IgD-negative memory B cell (primary cell): ENCODE results near the gene CDAN1. TPM values are rescaled to one million over a fixed set of nuclear protein-coding genes. Genes with fewer than 3 reads are reported as not detected.

Experiments used
- H3K27ac Mint-ChIP-seq, 3 donors: one replicate each; pipeline ENCODE4 v1.8.0; 2020 to 2022; ENCODE audit warnings: mild to moderate bottlenecking in 3 of 3, mixed read lengths in 3 of 3, moderate library complexity in 1 of 3
- H3K27me3 Mint-ChIP-seq: one replicate; pipeline ENCODE4 v1.8.0; 2021; ENCODE audit warnings: mixed read lengths
- H3K36me3 Mint-ChIP-seq: one replicate; pipeline ENCODE4 v1.8.0; 2020; ENCODE audit warnings: mild to moderate bottlenecking, mixed read lengths
- H3K4me1 Mint-ChIP-seq, 3 donors: one replicate each; pipeline ENCODE4 v1.8.0; 2020 to 2022; ENCODE audit warnings: mixed read lengths in 3 of 3, mild to moderate bottlenecking in 1 of 3
- H3K4me3 Mint-ChIP-seq, 4 donors: one replicate each; pipeline ENCODE4 v1.8.0; 2020 to 2022; ENCODE audit warnings: mild to moderate bottlenecking in 4 of 4, mixed read lengths in 4 of 4, moderate library complexity in 3 of 4
- H3K9me3 Mint-ChIP-seq, 3 donors: one replicate each; pipeline ENCODE4 v1.8.0; 2020 to 2021; ENCODE audit warnings: mixed read lengths in 3 of 3, mild to moderate bottlenecking in 1 of 3
- polyA plus RNA-seq: library from polyadenylated mRNA; unstranded; fragments of 300-500 nt; fragmentation: Illumina TruSeq; gene quantifications from one replicate; pipeline ENCODE4 v1.2.3, GENCODE V29; 2021

The CDAN1 gene
- polyA plus RNA-seq, 1 donor from 2014 or later, result 10.4 TPM

GRCh38 chr15:42679285-42680141 is 57.4 kb downstream of the CDAN1 start:
- Mint-ChIP-seq H3K36me3 (peaks cover 11% of the 10 kb centered on the region), H3K4me3 (no peak overlapping the region), H3K27me3 (no peaks in the 10 kb centered on the region), H3K4me1 (no peaks in the 10 kb centered on the region), H3K27ac (no peak overlapping the region), H3K9me3 (no peaks in the 10 kb centered on the region)

GRCh38 chr15:42675021-42675420 is 61.9 kb downstream of the CDAN1 start:
- Mint-ChIP-seq H3K4me3 (no peak overlapping the region), H3K36me3 (peaks cover 3% of the 10 kb centered on the region), H3K27ac (no peak overlapping the region), H3K9me3 (no peaks in the 10 kb centered on the region), H3K4me1 (no peaks in the 10 kb centered on the region), H3K27me3 (no peaks in the 10 kb centered on the region)

- Mint-ChIP-seq H3K27ac (no peak overlapping the region), H3K4me3 (no peak overlapping the region), H3K36me3 (peaks cover 3% of the 10 kb centered on the region), H3K9me3 (no peaks in the 10 kb centered on the region), H3K27me3 (no peaks in the 10 kb centered on the region), H3K4me1 (no peaks in the 10 kb centered on the region)
These were observed 62.5 kb downstream of the CDAN1 start for GRCh38 chr15:42674472-42674871.

Other genes with a start within 250 kb of the CDAN1 start
- 66.5 TPM for gene ZNF106, start 246.0 kb downstream of the CDAN1 start, polyA plus RNA-seq
- 113 TPM for gene SNAP23, start 241.5 kb downstream of the CDAN1 start, polyA plus RNA-seq
- gene LRRC57, start 188.3 kb downstream of the CDAN1 start, polyA plus RNA-seq, result 7.8 TPM
- 31.1 TPM for gene HAUS2, start 188.3 kb downstream of the CDAN1 start, polyA plus RNA-seq
- gene STARD9, start 161.5 kb downstream of the CDAN1 start, polyA plus RNA-seq, result 0.60 TPM
- gene TTBK2, start 183.7 kb upstream of the CDAN1 start, polyA plus RNA-seq, result 9.9 TPM